ENCODE measurements around the gene KDM4B. TPM values are rescaled to one million over a fixed set of nuclear protein-coding genes. Genes with fewer than 3 reads are reported as not detected.

The KDM4B gene
- total and polyA plus RNA-seq, 4 donors = 3.2 to 19.7 (median 12.9) TPM

DNA sequence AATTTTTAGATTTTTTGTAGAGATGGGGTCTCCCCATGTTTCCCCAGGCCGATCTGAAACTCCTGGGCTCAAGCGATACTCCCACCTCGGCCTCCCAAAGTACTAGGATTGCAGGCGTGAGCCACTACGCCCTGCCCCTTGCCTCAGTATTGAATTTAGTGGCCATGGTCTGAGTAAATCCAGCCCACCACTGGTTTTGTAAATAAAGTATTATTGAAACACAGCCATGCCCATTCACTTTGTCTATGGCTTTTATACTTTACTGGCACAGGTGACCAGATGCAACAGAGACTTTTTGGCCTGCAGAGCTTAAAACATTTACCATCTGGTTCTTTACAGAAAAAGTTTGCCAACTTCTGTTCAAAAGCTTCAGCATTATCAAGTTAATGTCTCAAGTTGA lies 227.9 kb downstream of the KDM4B start:
- Histone ChIP-seq H3K27ac (ENCODE audit: low read depth in 1 of 2, low read length in 2 of 2) (no peak overlapping the region), H3K4me1 (ENCODE audit: control insufficient read depth in 4 of 4, insufficient read depth in 4 of 4, low read length in 3 of 4) (no peaks in the 10 kb centered on the region), H3K9me3 (ENCODE audit: control insufficient read depth in 4 of 4, low read length in 3 of 4) (peaks cover 0 to 4% (median 2%) of the 10 kb centered on the region in 4 donors), H3K9ac (ENCODE audit: low read depth in 1 of 2, low read length in 2 of 2) (no peak overlapping the region), H3K27me3 (ENCODE audit: control insufficient read depth in 4 of 4, insufficient read depth in 4 of 4, low read length in 3 of 4) (no peaks in the 10 kb centered on the region), H3K36me3 (ENCODE audit: control insufficient read depth in 4 of 4, insufficient read depth in 3 of 4, low read depth in 1 of 4, low read length in 3 of 4) (no peaks in the 10 kb centered on the region), H3K4me3 (ENCODE audit: low read depth in 1 of 3, low read length in 3 of 3) (no peak overlapping the region)
- TF ChIP-seq, protein P1, sequence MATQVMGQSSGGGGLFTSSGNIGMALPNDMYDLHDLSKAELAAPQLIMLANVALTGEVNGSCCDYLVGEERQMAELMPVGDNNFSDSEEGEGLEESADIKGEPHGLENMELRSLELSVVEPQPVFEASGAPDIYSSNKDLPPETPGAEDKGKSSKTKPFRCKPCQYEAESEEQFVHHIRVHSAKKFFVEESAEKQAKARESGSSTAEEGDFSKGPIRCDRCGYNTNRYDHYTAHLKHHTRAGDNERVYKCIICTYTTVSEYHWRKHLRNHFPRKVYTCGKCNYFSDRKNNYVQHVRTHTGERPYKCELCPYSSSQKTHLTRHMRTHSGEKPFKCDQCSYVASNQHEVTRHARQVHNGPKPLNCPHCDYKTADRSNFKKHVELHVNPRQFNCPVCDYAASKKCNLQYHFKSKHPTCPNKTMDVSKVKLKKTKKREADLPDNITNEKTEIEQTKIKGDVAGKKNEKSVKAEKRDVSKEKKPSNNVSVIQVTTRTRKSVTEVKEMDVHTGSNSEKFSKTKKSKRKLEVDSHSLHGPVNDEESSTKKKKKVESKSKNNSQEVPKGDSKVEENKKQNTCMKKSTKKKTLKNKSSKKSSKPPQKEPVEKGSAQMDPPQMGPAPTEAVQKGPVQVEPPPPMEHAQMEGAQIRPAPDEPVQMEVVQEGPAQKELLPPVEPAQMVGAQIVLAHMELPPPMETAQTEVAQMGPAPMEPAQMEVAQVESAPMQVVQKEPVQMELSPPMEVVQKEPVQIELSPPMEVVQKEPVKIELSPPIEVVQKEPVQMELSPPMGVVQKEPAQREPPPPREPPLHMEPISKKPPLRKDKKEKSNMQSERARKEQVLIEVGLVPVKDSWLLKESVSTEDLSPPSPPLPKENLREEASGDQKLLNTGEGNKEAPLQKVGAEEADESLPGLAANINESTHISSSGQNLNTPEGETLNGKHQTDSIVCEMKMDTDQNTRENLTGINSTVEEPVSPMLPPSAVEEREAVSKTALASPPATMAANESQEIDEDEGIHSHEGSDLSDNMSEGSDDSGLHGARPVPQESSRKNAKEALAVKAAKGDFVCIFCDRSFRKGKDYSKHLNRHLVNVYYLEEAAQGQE (IDR thresholded peaks at IDR 0.05) = no peak
- no peak for TF ChIP-seq GABPA (IDR thresholded peaks at IDR 0.05 in 1 of 2, conservative IDR thresholded peaks at IDR 0.05 in 1 of 2)
- no peak for TF ChIP-seq JUND (IDR thresholded peaks at IDR 0.05)
- TF ChIP-seq EGR1 (IDR thresholded peaks at IDR 0.05; ENCODE audit: low read depth in 2 of 2) = no peak
- TF ChIP-seq NR2F2 (IDR thresholded peaks at IDR 0.05) = no peak
- no peak for TF ChIP-seq TAF1 (conservative IDR thresholded peaks at IDR 0.05)
- TF ChIP-seq HNF4G (IDR thresholded peaks at IDR 0.05) = no peak
- TF ChIP-seq HNF4A (conservative IDR thresholded peaks at IDR 0.05) = no peak
- TF ChIP-seq FOXA1 (IDR thresholded peaks at IDR 0.05) = no peak
- no peak for TF ChIP-seq FOXA2 (IDR thresholded peaks at IDR 0.05)
- TF ChIP-seq, protein P2, sequence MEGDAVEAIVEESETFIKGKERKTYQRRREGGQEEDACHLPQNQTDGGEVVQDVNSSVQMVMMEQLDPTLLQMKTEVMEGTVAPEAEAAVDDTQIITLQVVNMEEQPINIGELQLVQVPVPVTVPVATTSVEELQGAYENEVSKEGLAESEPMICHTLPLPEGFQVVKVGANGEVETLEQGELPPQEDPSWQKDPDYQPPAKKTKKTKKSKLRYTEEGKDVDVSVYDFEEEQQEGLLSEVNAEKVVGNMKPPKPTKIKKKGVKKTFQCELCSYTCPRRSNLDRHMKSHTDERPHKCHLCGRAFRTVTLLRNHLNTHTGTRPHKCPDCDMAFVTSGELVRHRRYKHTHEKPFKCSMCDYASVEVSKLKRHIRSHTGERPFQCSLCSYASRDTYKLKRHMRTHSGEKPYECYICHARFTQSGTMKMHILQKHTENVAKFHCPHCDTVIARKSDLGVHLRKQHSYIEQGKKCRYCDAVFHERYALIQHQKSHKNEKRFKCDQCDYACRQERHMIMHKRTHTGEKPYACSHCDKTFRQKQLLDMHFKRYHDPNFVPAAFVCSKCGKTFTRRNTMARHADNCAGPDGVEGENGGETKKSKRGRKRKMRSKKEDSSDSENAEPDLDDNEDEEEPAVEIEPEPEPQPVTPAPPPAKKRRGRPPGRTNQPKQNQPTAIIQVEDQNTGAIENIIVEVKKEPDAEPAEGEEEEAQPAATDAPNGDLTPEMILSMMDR (IDR thresholded peaks at IDR 0.05; ENCODE audit: low read depth, low read length, missing input control) = no peak
- TF ChIP-seq ZBTB33 (IDR thresholded peaks at IDR 0.05) = no peak
- TF ChIP-seq MAX (IDR thresholded peaks at IDR 0.05) = no peak
- TF ChIP-seq RAD21 (IDR thresholded peaks at IDR 0.05) = no peak
- TF ChIP-seq ATF3 (IDR thresholded peaks at IDR 0.05) = no peak
- DNase-seq (ENCODE audit: low spot score) = no peak
- 95% methylated on average over 5 of the region's 5 CpGs for WGBS

- no peaks in the 10 kb centered on the region for H3K4me1 ChIP-seq (ENCODE audit: control insufficient read depth in 4 of 4, insufficient read depth in 4 of 4, low read length in 3 of 4)
- no peak overlapping the region for H3K9ac ChIP-seq (ENCODE audit: low read depth in 1 of 2, low read length in 2 of 2)
- 94% methylated on average over 4 of the region's 4 CpGs for WGBS
- H3K27me3 ChIP-seq (ENCODE audit: control insufficient read depth in 4 of 4, insufficient read depth in 4 of 4, low read length in 3 of 4) = no peaks in the 10 kb centered on the region
- no peak for TF ChIP-seq MAX (IDR thresholded peaks at IDR 0.05)
- TF ChIP-seq JUND (IDR thresholded peaks at IDR 0.05) = no peak
- no peak for TF ChIP-seq FOXA2 (IDR thresholded peaks at IDR 0.05)
- TF ChIP-seq RXRA (IDR thresholded peaks at IDR 0.05) = no peak
- TF ChIP-seq YY1 (IDR thresholded peaks at IDR 0.05) = no peak
- no peak for TF ChIP-seq ZBTB33 (IDR thresholded peaks at IDR 0.05)
- TF ChIP-seq EGR1 (IDR thresholded peaks at IDR 0.05; ENCODE audit: low read depth in 2 of 2) = no peak
- TF ChIP-seq SP1 (IDR thresholded peaks at IDR 0.05) = no peak
- TF ChIP-seq TAF1 (conservative IDR thresholded peaks at IDR 0.05) = no peak
- no peak for TF ChIP-seq HNF4A (conservative IDR thresholded peaks at IDR 0.05)
- TF ChIP-seq RAD21 (IDR thresholded peaks at IDR 0.05) = no peak
- no peak for TF ChIP-seq HNF4G (IDR thresholded peaks at IDR 0.05)
- TF ChIP-seq, protein P2 (IDR thresholded peaks at IDR 0.05; ENCODE audit: low read depth, low read length, missing input control) = no peak
- no peak overlapping the region for H3K27ac ChIP-seq (ENCODE audit: low read depth in 1 of 2, low read length in 2 of 2)
- peaks cover 0 to 4% (median 4%) of the 10 kb centered on the region in 4 donors for H3K9me3 ChIP-seq (ENCODE audit: control insufficient read depth in 4 of 4, low read length in 3 of 4)
- no peak overlapping the region for H3K4me3 ChIP-seq (ENCODE audit: low read depth in 1 of 3, low read length in 3 of 3)
- no peak for DNase-seq (ENCODE audit: low spot score)
- peaks cover 0 to 3% (median 0%) of the 10 kb centered on the region in 4 donors for H3K36me3 ChIP-seq (ENCODE audit: control insufficient read depth in 4 of 4, insufficient read depth in 3 of 4, low read depth in 1 of 4, low read length in 3 of 4)
These were observed 231.9 kb downstream of the KDM4B start for GRCh38 chr19:5200844-5201243.
